ENCODE measurements around the gene MRAP. TPM values are rescaled to one million over a fixed set of nuclear protein-coding genes. Genes with fewer than 3 reads are reported as not detected.

The MRAP gene
- not detected in 3 replicates for total RNA-seq

GRCh38 chr21:32298658-32299081, at the start of gene MRAP:
TSS of gene MRAP (plus strand) at chr21:32298855. CDS start at chr21:32298972, 117 bp downstream.
- no peaks in the 10 kb centered on the region for H3K4me1 Mint-ChIP-seq
- peaks cover 18% of the 10 kb centered on the region for H3K36me3 Mint-ChIP-seq
- no peaks in the 10 kb centered on the region for H3K9me3 Mint-ChIP-seq
- H3K4me3 Mint-ChIP-seq: no peak within 1 kb of the TSS
- DNase-seq (ENCODE audit: low spot score in 2 of 2, unreplicated experiment in 2 of 2): no peak
- no peaks in the 10 kb centered on the region for H3K27me3 Mint-ChIP-seq (ENCODE audit: low read depth)
- no peak within 1 kb of the TSS for H3K27ac Mint-ChIP-seq
- no peak for TF ChIP-seq CTCF (IDR thresholded peaks at IDR 0.05; ENCODE audit: unreplicated experiment)

- H3K4me1 Mint-ChIP-seq: peaks cover 26% of the 10 kb centered on the region
- peaks cover 7% of the 10 kb centered on the region for H3K27me3 Mint-ChIP-seq (ENCODE audit: low read depth)
- H3K9me3 Mint-ChIP-seq: peaks cover 4% of the 10 kb centered on the region
- TF ChIP-seq CTCF (IDR thresholded peaks at IDR 0.05; ENCODE audit: unreplicated experiment): no peak
- H3K36me3 Mint-ChIP-seq: no peaks in the 10 kb centered on the region
- no peak for DNase-seq (ENCODE audit: low spot score in 2 of 2, unreplicated experiment in 2 of 2)
- peak overlapping the region; percentile 66 for H3K27ac Mint-ChIP-seq
- no peak overlapping the region for H3K4me3 Mint-ChIP-seq
These were observed 49.0 kb upstream of the MRAP start for GRCh38 chr21:32249511-32250280.

- Mint-ChIP-seq H3K27me3 (ENCODE audit: low read depth) (peaks cover 4% of the 10 kb centered on the region), H3K36me3 (no peaks in the 10 kb centered on the region), H3K4me1 (peaks cover 38% of the 10 kb centered on the region), H3K9me3 (no peaks in the 10 kb centered on the region), H3K27ac (no peak overlapping the region), H3K4me3 (no peak overlapping the region)
- DNase-seq (ENCODE audit: low spot score in 2 of 2, unreplicated experiment in 2 of 2): no peak
- no peak for TF ChIP-seq CTCF (IDR thresholded peaks at IDR 0.05; ENCODE audit: unreplicated experiment)
These were observed 46.5 kb upstream of the MRAP start for GRCh38 chr21:32252136-32252535.

- H3K4me1 Mint-ChIP-seq: peaks cover 42% of the 10 kb centered on the region
- DNase-seq (ENCODE audit: low spot score in 2 of 2, unreplicated experiment in 2 of 2): no peak
- H3K9me3 Mint-ChIP-seq: no peaks in the 10 kb centered on the region
- TF ChIP-seq CTCF (IDR thresholded peaks at IDR 0.05; ENCODE audit: unreplicated experiment): no peak
- H3K36me3 Mint-ChIP-seq: no peaks in the 10 kb centered on the region
- H3K27ac Mint-ChIP-seq: peak overlapping the region; percentile 13
- peaks cover 4% of the 10 kb centered on the region for H3K27me3 Mint-ChIP-seq (ENCODE audit: low read depth)
- H3K4me3 Mint-ChIP-seq: no peak overlapping the region
These were observed 45.4 kb upstream of the MRAP start for GRCh38 chr21:32253215-32253641.

- TF ChIP-seq CTCF (IDR thresholded peaks at IDR 0.05; ENCODE audit: unreplicated experiment): no peak
- Mint-ChIP-seq H3K9me3 (no peaks in the 10 kb centered on the region), H3K36me3 (no peaks in the 10 kb centered on the region), H3K27ac (peak overlapping the region; percentile 90), H3K4me1 (peaks cover 30% of the 10 kb centered on the region), H3K27me3 (ENCODE audit: low read depth) (peaks cover under 1% of the 10 kb centered on the region), H3K4me3 (no peak overlapping the region)
- DNase-seq (ENCODE audit: low spot score in 2 of 2, unreplicated experiment in 2 of 2): no peak
These were observed 42.4 kb upstream of the MRAP start for GRCh38 chr21:32256251-32256650.

All from mesothelial cell of epicardium (in vitro differentiated cells).